ENCODE measurements around the gene ARRDC5.
"Not testable (repeated sequence)": the region's sequence is repeated elsewhere in the genome, so short reads cannot be mapped to it uniquely, and the experiment has no call there.

Gene ARRDC5

DNA sequence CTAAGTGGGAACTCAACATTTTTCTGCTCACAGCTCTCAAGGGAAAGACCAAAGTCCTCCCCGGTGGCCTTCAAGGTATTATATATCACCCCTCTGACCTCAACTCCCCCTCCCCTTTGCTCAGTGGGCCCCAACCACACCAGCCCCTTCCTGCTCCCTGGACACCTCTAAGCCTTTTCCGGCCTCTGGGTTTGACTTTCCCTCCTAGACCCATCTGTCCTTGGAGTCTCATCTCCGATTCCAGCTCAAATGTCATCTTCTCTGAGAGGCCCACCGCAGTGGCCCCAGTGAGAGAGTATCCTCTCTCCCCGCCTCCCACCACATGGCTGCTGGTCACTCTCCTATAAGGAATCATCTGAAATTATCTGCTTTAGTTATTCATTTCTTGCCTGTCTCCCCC, 5.7 kb upstream of the ARRDC5 start:
- no peak overlapping the region for H3K4me3 ChIP-seq (ENCODE audit: low read length)
- no peak overlapping the region for H2AFZ ChIP-seq (ENCODE audit: low read depth, low read length)
- H3K4me1 ChIP-seq (ENCODE audit: insufficient read depth, low read length), result peaks cover 18% of the 10 kb centered on the region
- no peaks in the 10 kb centered on the region for H3K27me3 ChIP-seq (ENCODE audit: insufficient read depth, low read length)
- peaks cover 10% of the 10 kb centered on the region for H3K36me3 ChIP-seq (ENCODE audit: insufficient read depth, low read length)
- no peaks in the 10 kb centered on the region for H3K9me3 ChIP-seq (ENCODE audit: low read length)

DNA sequence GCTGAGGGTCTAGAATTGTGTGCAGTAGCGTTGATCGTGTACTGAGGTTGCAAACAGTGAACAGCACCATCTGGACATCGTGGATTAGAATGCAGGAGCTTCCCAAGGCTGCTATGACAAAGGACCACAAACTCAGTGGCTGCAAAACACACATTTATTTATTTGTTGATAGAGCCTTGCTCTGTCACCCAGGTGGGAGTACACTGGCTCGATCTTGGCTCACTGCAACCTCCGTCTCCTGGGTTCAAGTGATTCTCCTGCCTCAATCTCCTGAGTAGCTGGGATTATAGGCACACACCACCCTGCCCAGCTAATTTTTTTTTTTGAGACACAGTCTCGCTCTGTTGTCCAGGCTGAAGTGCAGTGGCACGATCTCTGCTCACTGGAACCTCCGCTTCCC, 4.3 kb upstream of the ARRDC5 start:
- Histone ChIP-seq H3K4me3 (ENCODE audit: low read length) (no peak overlapping the region), H3K9me3 (ENCODE audit: low read length) (peaks cover 2% of the 10 kb centered on the region), H3K27me3 (ENCODE audit: insufficient read depth, low read length) (no peaks in the 10 kb centered on the region), H3K36me3 (ENCODE audit: insufficient read depth, low read length) (peaks cover 4% of the 10 kb centered on the region), H3K4me1 (ENCODE audit: insufficient read depth, low read length) (peaks cover 18% of the 10 kb centered on the region), H2AFZ (ENCODE audit: low read depth, low read length) (no peak overlapping the region)

DNA sequence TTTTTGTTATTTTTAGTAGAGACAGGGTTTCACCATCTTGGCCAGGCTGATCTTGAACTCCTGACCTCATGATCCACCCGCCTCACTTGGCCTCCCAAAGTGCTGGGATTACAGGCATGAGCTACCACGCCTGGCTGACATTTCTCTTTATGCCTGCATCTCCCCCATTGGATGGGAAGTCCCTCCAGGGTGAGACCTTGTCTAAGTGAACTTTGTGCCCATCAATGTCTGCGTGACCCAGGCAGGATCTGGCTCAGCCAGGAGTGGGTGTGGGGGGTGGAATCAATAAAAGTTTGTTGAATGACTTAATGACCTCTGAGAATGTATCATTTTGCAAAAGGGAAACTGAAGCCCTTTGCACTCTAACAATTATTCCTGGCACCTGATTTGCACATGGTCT, 1.8 kb upstream of the ARRDC5 start:
- peaks cover 4% of the 10 kb centered on the region for H3K4me1 ChIP-seq (ENCODE audit: insufficient read depth, low read length)

DNA sequence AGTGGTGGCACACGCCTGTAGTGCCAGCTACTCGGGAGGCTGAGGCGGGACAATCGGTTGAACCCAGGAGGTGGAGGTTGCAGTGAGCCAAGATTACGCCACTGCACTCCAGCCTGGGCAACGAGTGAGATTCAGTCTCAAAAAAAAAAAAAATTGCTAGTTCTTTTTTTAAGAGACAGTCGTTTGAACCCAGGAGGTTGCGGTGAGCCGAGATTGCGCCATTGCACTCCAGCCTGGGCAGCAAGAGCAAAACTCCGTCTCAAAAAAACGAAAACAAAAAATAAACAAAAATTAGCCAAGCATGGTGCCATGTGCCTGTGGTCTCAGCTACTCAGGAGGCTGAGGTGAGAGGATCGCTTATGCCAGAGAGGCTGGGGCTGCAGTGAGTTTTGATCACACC, 1.8 kb downstream of the ARRDC5 start:
- H3K9me3 ChIP-seq (ENCODE audit: low read length); H3K4me3 ChIP-seq (ENCODE audit: low read length); H3K27me3 ChIP-seq (ENCODE audit: insufficient read depth, low read length); H2AFZ ChIP-seq (ENCODE audit: low read depth, low read length); H3K36me3 ChIP-seq (ENCODE audit: insufficient read depth, low read length); H3K4me1 ChIP-seq (ENCODE audit: insufficient read depth, low read length): not testable (repeated sequence)

More for the DNA sequence above, 1.8 kb upstream of the ARRDC5 start:
- Histone ChIP-seq H2AFZ (ENCODE audit: low read depth, low read length) (no peak overlapping the region), H3K4me3 (ENCODE audit: low read length) (no peak overlapping the region), H3K36me3 (ENCODE audit: insufficient read depth, low read length) (no peaks in the 10 kb centered on the region), H3K9me3 (ENCODE audit: low read length) (peaks cover 2% of the 10 kb centered on the region), H3K27me3 (ENCODE audit: insufficient read depth, low read length) (no peaks in the 10 kb centered on the region)

DNA sequence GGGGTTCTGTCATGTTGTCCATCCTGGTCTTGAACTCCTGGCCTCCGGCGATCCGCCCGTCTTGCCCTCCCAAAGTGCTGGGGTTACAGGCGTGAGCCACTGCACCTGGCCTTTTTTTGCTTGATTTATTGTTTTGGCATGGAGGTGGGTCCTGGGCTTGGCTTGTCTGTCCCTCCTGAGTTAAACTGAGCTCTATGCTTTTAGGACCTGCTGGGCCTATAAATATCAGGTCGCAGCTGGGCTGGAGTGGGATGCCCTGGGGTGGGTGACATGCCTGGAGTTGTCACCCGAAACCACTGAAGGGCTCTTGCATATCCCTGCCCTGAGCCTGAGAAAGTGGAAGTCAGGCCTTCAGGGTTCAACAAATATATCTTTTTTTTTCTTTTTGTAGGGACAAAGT, 5.5 kb downstream of the ARRDC5 start:
- Histone ChIP-seq H3K27me3 (ENCODE audit: insufficient read depth, low read length) (no peaks in the 10 kb centered on the region), H2AFZ (ENCODE audit: low read depth, low read length) (no peak overlapping the region), H3K4me1 (ENCODE audit: insufficient read depth, low read length) (no peaks in the 10 kb centered on the region), H3K9me3 (ENCODE audit: low read length) (no peaks in the 10 kb centered on the region), H3K4me3 (ENCODE audit: low read length) (no peak overlapping the region), H3K36me3 (ENCODE audit: insufficient read depth, low read length) (no peaks in the 10 kb centered on the region)

DNA sequence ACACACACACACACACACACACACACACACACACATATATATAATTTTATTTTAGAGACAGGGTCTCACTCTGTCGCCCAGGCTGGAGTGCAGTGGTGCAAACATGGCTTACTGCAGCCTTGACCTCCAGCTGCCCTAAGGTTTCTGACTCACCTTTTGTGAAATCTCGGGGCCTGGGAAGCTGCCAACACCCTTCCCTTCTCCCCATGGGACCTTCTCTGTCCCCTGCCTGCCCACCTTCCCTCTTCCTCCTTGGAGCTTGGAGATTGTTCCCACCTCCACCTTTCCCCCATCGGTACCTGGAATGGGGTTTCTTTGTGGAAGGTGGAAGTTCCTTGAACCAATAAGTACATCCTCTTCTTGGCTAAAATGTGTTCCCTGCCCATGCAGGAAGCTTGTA, 6.3 kb downstream of the ARRDC5 start:
- H2AFZ ChIP-seq (ENCODE audit: low read depth, low read length), result no peak overlapping the region
- H3K9me3 ChIP-seq (ENCODE audit: low read length), result no peaks in the 10 kb centered on the region
- no peaks in the 10 kb centered on the region for H3K36me3 ChIP-seq (ENCODE audit: insufficient read depth, low read length)
- no peak overlapping the region for H3K4me3 ChIP-seq (ENCODE audit: low read length)
- no peaks in the 10 kb centered on the region for H3K4me1 ChIP-seq (ENCODE audit: insufficient read depth, low read length)
- no peaks in the 10 kb centered on the region for H3K27me3 ChIP-seq (ENCODE audit: insufficient read depth, low read length)

DNA sequence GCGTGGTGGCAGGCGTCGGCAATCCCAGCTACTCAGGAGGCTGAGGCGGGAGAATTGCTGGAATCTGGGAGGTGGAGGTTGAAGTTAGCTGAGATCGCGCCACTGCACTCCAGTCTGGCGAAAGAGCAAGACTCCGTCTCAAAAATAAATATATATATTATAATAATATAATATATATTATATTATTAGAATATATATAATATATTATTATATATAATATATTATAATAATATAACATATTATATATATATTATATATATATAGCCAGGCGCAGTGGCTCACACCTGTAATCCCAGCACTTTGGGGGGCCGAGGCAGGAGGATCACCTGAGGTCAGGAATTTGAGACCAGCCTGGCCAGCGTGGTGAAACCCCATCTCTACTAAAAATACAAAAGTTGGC, 9.7 kb downstream of the ARRDC5 start:
- H3K9me3 ChIP-seq (ENCODE audit: low read length); H3K36me3 ChIP-seq (ENCODE audit: insufficient read depth, low read length); H3K4me1 ChIP-seq (ENCODE audit: insufficient read depth, low read length); H3K4me3 ChIP-seq (ENCODE audit: low read length); H2AFZ ChIP-seq (ENCODE audit: low read depth, low read length); H3K27me3 ChIP-seq (ENCODE audit: insufficient read depth, low read length): not testable (repeated sequence)

DNA sequence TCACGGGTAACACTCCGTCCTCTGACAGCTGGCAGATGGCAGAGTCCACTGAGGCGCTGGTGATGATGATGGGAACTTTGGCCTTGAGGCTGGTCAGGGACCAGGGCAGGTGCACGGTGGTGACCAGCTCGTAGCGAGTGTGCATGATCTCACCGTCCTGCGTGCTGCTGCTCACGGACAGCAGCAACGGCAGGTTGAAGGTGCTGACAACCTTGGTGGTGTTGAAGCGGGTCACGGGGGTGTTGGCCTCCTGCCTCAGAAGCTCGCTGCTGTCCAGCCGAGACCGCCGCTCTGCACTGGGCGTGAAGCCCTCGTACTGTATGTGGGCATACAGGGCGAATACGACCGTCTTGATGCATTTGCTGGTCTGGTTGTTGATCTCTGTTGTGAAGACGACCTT, 11.6 kb downstream of the ARRDC5 start:
- no peak overlapping the region for H2AFZ ChIP-seq (ENCODE audit: low read depth, low read length)
- H3K4me3 ChIP-seq (ENCODE audit: low read length), result no peak overlapping the region
- no peaks in the 10 kb centered on the region for H3K36me3 ChIP-seq (ENCODE audit: insufficient read depth, low read length)
- H3K9me3 ChIP-seq (ENCODE audit: low read length), result no peaks in the 10 kb centered on the region
- no peaks in the 10 kb centered on the region for H3K27me3 ChIP-seq (ENCODE audit: insufficient read depth, low read length)
- H3K4me1 ChIP-seq (ENCODE audit: insufficient read depth, low read length), result no peaks in the 10 kb centered on the region

DNA sequence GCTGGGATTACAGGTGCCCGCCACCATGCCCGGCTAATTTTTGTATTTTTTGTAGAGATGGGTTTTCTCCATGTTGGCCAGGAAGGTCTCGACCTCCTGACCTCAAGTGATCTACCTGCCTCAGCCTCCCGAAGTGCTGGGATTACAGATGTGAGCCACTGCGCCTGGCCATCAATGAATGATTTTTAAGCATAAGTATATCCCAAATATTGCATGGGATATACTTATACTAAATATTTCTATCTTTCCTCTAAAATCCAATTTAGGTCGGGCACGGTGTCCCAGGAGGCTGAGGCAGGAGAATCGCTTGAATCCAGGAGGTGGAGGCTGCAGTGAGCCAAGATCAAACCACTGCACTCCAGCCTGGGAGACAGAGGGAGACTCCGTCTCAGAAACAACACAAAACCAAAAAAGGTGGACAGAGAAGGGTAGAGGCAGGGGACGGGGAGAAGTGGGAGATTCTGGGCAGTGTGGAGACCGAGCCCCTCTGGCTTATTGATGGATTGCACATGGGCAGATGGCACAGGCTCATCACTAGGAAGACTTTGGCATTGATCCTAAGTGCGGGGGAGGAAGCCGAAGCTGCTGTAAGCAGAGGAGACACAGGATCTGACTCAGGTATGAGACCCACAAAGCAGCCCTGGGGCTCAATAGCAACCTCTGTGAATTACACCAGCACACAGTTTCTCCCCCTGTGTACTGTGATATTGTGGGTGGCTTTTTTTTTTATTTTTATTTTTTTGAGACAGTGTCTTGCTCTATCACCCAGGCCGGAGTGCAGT, 13.5 kb downstream of the ARRDC5 start:
- Histone ChIP-seq H3K9me3 (ENCODE audit: low read length) (no peaks in the 10 kb centered on the region), H3K4me1 (ENCODE audit: insufficient read depth, low read length) (no peaks in the 10 kb centered on the region), H3K4me3 (ENCODE audit: low read length) (no peak overlapping the region), H3K36me3 (ENCODE audit: insufficient read depth, low read length) (no peaks in the 10 kb centered on the region), H2AFZ (ENCODE audit: low read depth, low read length) (no peak overlapping the region), H3K27me3 (ENCODE audit: insufficient read depth, low read length) (no peaks in the 10 kb centered on the region)

DNA sequence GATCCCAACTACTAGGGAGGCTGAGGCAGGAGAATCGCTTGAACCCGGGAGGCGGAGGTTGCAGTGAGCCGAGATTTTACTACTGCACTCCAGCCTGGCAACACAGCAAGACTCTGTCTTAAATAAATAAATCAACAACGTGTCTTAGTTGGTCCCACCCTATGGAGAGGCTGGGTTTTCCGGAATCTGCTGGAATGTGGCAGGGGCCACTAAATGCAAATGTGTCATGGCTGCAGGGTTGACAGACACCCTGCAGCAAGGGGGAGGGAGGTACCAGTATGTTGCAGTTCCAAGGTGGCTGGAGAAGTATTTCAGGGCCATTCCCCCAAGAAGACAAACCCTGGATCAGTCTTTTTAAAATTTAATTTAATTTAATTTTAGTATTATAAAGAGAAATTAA, 14.9 kb downstream of the ARRDC5 start:
- H2AFZ ChIP-seq (ENCODE audit: low read depth, low read length); H3K36me3 ChIP-seq (ENCODE audit: insufficient read depth, low read length); H3K4me3 ChIP-seq (ENCODE audit: low read length); H3K9me3 ChIP-seq (ENCODE audit: low read length); H3K27me3 ChIP-seq (ENCODE audit: insufficient read depth, low read length); H3K4me1 ChIP-seq (ENCODE audit: insufficient read depth, low read length): not testable (repeated sequence)

DNA sequence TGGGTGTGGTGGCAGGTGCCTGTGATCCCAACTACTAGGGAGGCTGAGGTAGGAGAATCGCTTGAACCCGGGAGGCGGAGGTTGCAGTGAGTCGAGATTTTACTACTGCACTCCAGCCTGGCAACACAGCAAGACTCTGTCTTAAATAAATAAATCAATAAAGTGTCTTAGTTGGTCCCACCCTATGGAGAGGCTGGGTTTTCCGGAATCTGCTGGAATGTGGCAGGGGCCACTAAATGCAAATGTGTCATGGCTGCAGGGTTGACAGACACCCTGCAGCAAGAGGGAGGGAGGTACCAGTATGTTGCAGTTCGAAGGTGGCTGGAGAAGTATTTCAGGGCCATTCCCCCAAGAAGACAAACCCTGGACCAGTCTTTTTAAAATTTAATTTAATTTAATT, 17.7 kb downstream of the ARRDC5 start:
- not testable (repeated sequence) for H3K27me3 ChIP-seq (ENCODE audit: insufficient read depth, low read length); H3K4me1 ChIP-seq (ENCODE audit: insufficient read depth, low read length); H3K4me3 ChIP-seq (ENCODE audit: low read length); H3K9me3 ChIP-seq (ENCODE audit: low read length); H2AFZ ChIP-seq (ENCODE audit: low read depth, low read length); H3K36me3 ChIP-seq (ENCODE audit: insufficient read depth, low read length)

DNA sequence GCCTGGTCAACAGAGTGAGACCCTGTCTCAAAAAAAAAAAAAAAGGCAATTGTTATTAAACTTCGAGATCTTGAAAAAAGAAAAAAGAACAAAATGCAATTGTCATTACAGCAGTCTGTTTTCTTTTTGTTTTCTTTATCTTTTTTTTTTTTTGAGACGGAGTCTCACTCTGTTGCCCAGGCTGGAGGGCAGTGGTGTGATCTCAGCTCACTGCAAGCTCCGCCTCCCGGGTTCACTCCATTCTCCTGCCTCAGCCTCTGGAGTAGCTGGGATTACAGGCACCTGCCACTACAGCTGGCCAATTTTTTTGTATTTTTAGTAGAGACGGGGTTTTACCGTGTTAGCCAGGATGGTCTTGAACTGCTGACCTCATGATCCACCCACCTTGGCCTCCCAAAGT, 19.8 kb downstream of the ARRDC5 start:
- not testable (repeated sequence) for H2AFZ ChIP-seq (ENCODE audit: low read depth, low read length); H3K4me3 ChIP-seq (ENCODE audit: low read length); H3K9me3 ChIP-seq (ENCODE audit: low read length); H3K36me3 ChIP-seq (ENCODE audit: insufficient read depth, low read length); H3K27me3 ChIP-seq (ENCODE audit: insufficient read depth, low read length); H3K4me1 ChIP-seq (ENCODE audit: insufficient read depth, low read length)

DNA sequence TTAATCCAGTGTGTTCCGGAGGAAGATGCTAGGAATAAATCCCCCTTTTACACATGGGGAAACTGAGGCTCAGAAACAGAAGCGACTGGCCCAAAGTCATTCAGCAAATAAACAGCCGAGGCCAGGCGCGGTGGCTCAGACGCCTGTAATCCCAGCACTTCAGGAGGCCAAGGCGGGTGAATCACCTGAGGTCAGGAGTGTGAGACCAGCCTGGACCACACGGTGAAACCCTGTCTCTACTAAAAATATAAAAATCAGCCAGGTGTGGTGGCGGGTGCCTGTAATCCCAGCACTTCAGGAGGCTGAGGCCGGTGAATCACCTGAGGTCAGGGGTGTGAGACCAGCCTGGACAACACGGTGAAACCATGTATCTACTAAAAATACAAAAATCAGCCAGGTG, 23.7 kb downstream of the ARRDC5 start:
- Histone ChIP-seq H3K9me3 (ENCODE audit: low read length) (no peaks in the 10 kb centered on the region), H3K4me1 (ENCODE audit: insufficient read depth, low read length) (peaks cover 15% of the 10 kb centered on the region), H3K27me3 (ENCODE audit: insufficient read depth, low read length) (no peaks in the 10 kb centered on the region), H3K4me3 (ENCODE audit: low read length) (no peak overlapping the region), H3K36me3 (ENCODE audit: insufficient read depth, low read length) (no peaks in the 10 kb centered on the region), H2AFZ (ENCODE audit: low read depth, low read length) (no peak overlapping the region)

DNA sequence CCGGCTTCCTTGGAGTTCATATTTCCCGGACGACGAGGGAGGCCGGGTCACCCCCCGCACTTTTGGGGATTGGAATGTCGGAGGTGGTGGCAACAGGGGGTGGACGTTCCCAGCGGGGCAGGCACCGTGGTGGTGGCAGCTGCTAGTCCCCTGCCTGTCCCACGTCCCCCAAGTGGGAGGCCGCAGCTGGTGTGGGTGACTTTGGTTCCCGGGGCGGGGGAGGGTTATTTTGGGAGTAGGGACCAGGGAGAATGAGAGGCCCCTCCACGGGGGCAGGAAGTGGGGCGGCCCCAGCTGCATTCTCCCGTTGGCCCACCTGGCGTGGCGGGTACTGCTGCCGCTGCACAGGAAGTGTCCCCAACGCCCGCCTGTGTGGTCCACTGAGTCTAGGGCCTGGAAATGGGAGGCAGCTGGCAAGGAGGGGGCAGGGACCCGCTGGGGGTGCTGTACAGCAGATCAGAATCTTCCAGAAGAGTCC, 24.2 kb downstream of the ARRDC5 start:
- Histone ChIP-seq H3K9me3 (ENCODE audit: low read length) (no peaks in the 10 kb centered on the region), H3K36me3 (ENCODE audit: insufficient read depth, low read length) (no peaks in the 10 kb centered on the region), H3K4me3 (ENCODE audit: low read length) (no peak overlapping the region), H2AFZ (ENCODE audit: low read depth, low read length) (peak overlapping the region; percentile 16), H3K4me1 (ENCODE audit: insufficient read depth, low read length) (peaks cover 15% of the 10 kb centered on the region), H3K27me3 (ENCODE audit: insufficient read depth, low read length) (no peaks in the 10 kb centered on the region)

Measured in neuron (in vitro differentiated cells).